HCT116 (cell line): ENCODE data around the gene OVOL2. TPM values are rescaled to one million over a fixed set of nuclear protein-coding genes. Genes with fewer than 3 reads are reported as not detected.

Experiments used
- ATAC-seq: fragments of 200-7000 bp; cut with Tn5 transposase; 2 replicates; pipeline ENCODE4 v1.9.1; 2020; ENCODE audit warnings: mild to moderate bottlenecking, moderate library complexity
- BruUV-seq: library from RNA; stranded (reverse); fragments of 400-500 nt; replicated peaks from 2 replicates; lab custom pipeline; 2021; lab: Mats Ljungman, UMichigan
- CTCF ChIA-PET: fragments of 300-600 bp; sonication (Branson Sonifier 250); formaldehyde crosslinking; loops from one replicate; lab custom pipeline; 2021; ENCODE audit warnings: antibody characterized with exemption; lab: Charles Lee
- POLR2A ChIA-PET: fragments of 300-600, 350-600 bp; sonication (Branson Sonifier 250); formaldehyde crosslinking; loops from one replicate; lab custom pipeline; 2021; ENCODE audit warnings: antibody characterized with exemption; lab: Charles Lee
- RAD21 ChIA-PET, 2 experiments: fragments of 300-600 bp; sonication (Branson Sonifier 250); formaldehyde crosslinking; loops; one replicate each; lab custom pipeline; 2023; ENCODE audit warnings: low total read pairs in 2 of 2; ENCODE audit not compliant: uncharacterized antibody in 2 of 2, unreplicated experiment in 2 of 2, low non-redundant PET in 1 of 2; lab: Charles Lee
- DNase-seq: peaks from one replicate; pipeline ENCODE4 v3.0.0-alpha.2; 2010; ENCODE audit warnings: low read depth, low spot score
- H2AFZ ChIP-seq: fragments of 200-600 bp; shearing (Covaris generic), sonication (generic); 2 replicates; pipeline ENCODE4 v1.6.1; 2017; ENCODE audit warnings: low read depth, mixed run types, mixed read lengths, antibody characterized with exemption, low read length; ENCODE audit not compliant: poor library complexity, severe bottlenecking
- H3K27ac ChIP-seq: 2 replicates; pipeline ENCODE4 v1.5.1; 2012; ENCODE audit warnings: low read depth, low read length
- H3K27me3 ChIP-seq: fragments of 200-600 bp; sonication (generic); 2 replicates; pipeline ENCODE4 v1.6.1; 2016; ENCODE audit warnings: mixed run types, low read length, mixed read lengths; ENCODE audit not compliant: insufficient read depth
- H3K36me3 ChIP-seq, 2 experiments: fragments of 200-500 bp in 1 of 2; fragments of 200-600 bp in 1 of 2; sonication (Bioruptor generic) in 1 of 2; sonication (generic) in 1 of 2; 2 replicates each; pipeline versions ENCODE4 v1.5.1 to v1.6.1; 2014 to 2016; ENCODE audit warnings: low read length in 2 of 2, inconsistent platforms in 1 of 2, mixed read lengths in 1 of 2, mixed run types in 1 of 2; ENCODE audit not compliant: insufficient read depth in 2 of 2, control insufficient read depth in 1 of 2
- H3K4me1 ChIP-seq, 2 experiments: fragments of 200-600 bp in 1 of 2; sonication (generic) in 1 of 2; 2 replicates each; pipeline versions ENCODE4 v1.5.1 to v1.6.1; 2012 to 2017; ENCODE audit warnings: low read length in 2 of 2, inconsistent platforms in 1 of 2, mild to moderate bottlenecking in 1 of 2, mixed read lengths in 1 of 2, mixed run types in 1 of 2, moderate library complexity in 1 of 2; ENCODE audit not compliant: insufficient read depth in 2 of 2, control insufficient read depth in 1 of 2
- H3K4me2 ChIP-seq: fragments of 200-600 bp; sonication (generic); 2 replicates; pipeline ENCODE4 v1.6.1; 2017; ENCODE audit warnings: mixed run types, low read length, mixed read lengths
- H3K4me3 ChIP-seq, 2 experiments: fragments of 200-600 bp in 1 of 2; sonication (generic) in 1 of 2; replicated peaks in 1 of 2; 2 replicates each; pipeline ENCODE4 v1.5.1; 2011 to 2016; ENCODE audit warnings: low read length in 2 of 2, control low read depth in 1 of 2, low read depth in 1 of 2, mild to moderate bottlenecking in 1 of 2, mixed read lengths in 1 of 2, mixed run types in 1 of 2
- H3K79me2 ChIP-seq: fragments of 200-600 bp; sonication (generic); 2 replicates; pipeline ENCODE4 v1.6.1; 2017; ENCODE audit warnings: mild to moderate bottlenecking, mixed run types, low read length, moderate library complexity, mixed read lengths; ENCODE audit not compliant: insufficient read depth
- H3K9ac ChIP-seq: fragments of 200-600 bp; sonication (generic); 2 replicates; pipeline ENCODE4 v1.6.1; 2016; ENCODE audit warnings: low read length, mixed read lengths
- H3K9me2 ChIP-seq: fragments of 200-600 bp; sonication (generic), shearing (Covaris generic); 2 replicates; pipeline ENCODE4 v1.6.1; 2017; ENCODE audit warnings: mixed run types, mild to moderate bottlenecking, moderate library complexity; ENCODE audit not compliant: insufficient read depth
- H3K9me3 ChIP-seq, 2 experiments: fragments of 200-500 bp in 1 of 2; fragments of 200-600 bp in 1 of 2; sonication (Bioruptor generic) in 1 of 2; sonication (generic) in 1 of 2; 2 replicates each; pipeline ENCODE4 v1.6.1; 2014 to 2017; ENCODE audit warnings: low read length in 2 of 2, mixed read lengths in 2 of 2, inconsistent platforms in 1 of 2, low read depth in 1 of 2, mild to moderate bottlenecking in 1 of 2, mixed run types in 1 of 2, moderate library complexity in 1 of 2; ENCODE audit not compliant: control insufficient read depth in 1 of 2, insufficient read depth in 1 of 2
- H4K20me1 ChIP-seq: fragments of 200-600 bp; sonication (generic), shearing (Covaris generic); 2 replicates; pipeline ENCODE4 v1.6.1; 2017; ENCODE audit warnings: mixed run types, mild to moderate bottlenecking, moderate library complexity; ENCODE audit not compliant: insufficient read depth
- CBX3 ChIP-seq: IDR thresholded peaks from 2 replicates; pipeline ENCODE4 v1.6.1; 2012; ENCODE audit warnings: low read depth
- EZH2 ChIP-seq: fragments of 200-600 bp; sonication (generic); IDR thresholded peaks from 2 replicates; pipeline ENCODE4 v1.6.1; 2017; ENCODE audit warnings: antibody characterized with exemption, mixed run types
- POLR2A ChIP-seq: IDR thresholded peaks from 2 replicates; pipeline ENCODE4 v1.7.0; 2011; ENCODE audit warnings: borderline replicate concordance; ENCODE audit not compliant: insufficient read depth, insufficient read length; ENCODE audit errors: extremely low read depth
- SIN3A ChIP-seq: IDR thresholded peaks from 2 replicates; pipeline ENCODE4 v1.6.1; 2012; ENCODE audit warnings: low read depth
- SP1 ChIP-seq: IDR thresholded peaks from 2 replicates; pipeline ENCODE4 v1.6.1; 2012; ENCODE audit warnings: low read depth
- SRF ChIP-seq: IDR thresholded peaks from 2 replicates; pipeline ENCODE4 v1.6.1; 2012; ENCODE audit warnings: low read depth
- ZNF274 ChIP-seq: fragments of 200-500 bp; sonication (Bioruptor generic); IDR thresholded peaks from 2 replicates; pipeline ENCODE4 v1.6.1; 2014; ENCODE audit warnings: mild to moderate bottlenecking, low read depth, low read length, inconsistent platforms
- intact Hi-C: fragments of 100-400 bp; cut with micrococcal nuclease; formaldehyde crosslinking; loops from 2 replicates; pipeline ENCODE4 v1.10.0; 2022
- total RNA-seq: library from RNA; stranded (reverse); gene quantifications from one replicate; pipeline ENCODE4 v1.2.1, GENCODE V29; 2021; ENCODE audit not compliant: unreplicated experiment
- TF ChIP-seq, protein P1 (sequence below): IDR thresholded peaks from 2 replicates; pipeline ENCODE4 v1.6.1; 2011; ENCODE audit warnings: mild to moderate bottlenecking, low read length, moderate library complexity; ENCODE audit not compliant: insufficient replicate concordance; ENCODE audit errors: extremely low read depth
- TF ChIP-seq, protein P2 (sequence below): IDR thresholded peaks from 2 replicates; pipeline ENCODE4 v1.6.1; 2012; ENCODE audit warnings: low read depth
- TF ChIP-seq, protein P3 (sequence below): IDR thresholded peaks from 2 replicates; pipeline ENCODE4 v1.6.1; 2012

OVOL2 gene
- total RNA-seq, 1 experiment from 2014 or later: 0.86 TPM

DNA sequence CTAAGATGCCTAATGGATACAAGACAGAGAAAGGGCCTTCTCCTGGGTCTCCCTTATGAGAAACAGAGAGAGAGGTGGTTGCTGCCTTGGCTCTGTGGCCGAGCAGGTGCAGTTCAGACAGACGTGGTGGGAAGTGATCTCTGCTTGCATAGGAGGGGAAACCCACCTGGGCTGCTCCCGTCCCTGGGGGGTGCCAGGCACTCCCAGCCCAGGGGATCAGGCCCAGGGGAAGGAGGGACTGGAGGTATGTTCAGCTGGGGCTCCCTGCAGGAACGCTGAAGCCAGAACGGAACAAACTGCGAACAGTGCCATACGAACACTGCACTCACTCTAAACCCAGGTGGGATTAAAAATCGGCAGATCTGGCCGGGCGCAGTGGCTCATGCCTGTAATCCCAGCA lies 35.7 kb upstream of the OVOL2 start:
- DNase-seq (no peak), ATAC-seq (no peak)
- CTCF ChIA-PET: no interaction called here
- H3K27ac ChIP-seq: no peak overlapping the region
- no peaks in the 10 kb centered on the region for H3K27me3 ChIP-seq
- no peaks in the 10 kb centered on the region for H3K36me3 ChIP-seq
- H3K79me2 ChIP-seq: no peaks in the 10 kb centered on the region
- POLR2A ChIA-PET: no interaction called here
- no peak overlapping the region for H3K4me2 ChIP-seq
- no TSS peak for BruUV-seq
- TF ChIP-seq, protein P1, sequence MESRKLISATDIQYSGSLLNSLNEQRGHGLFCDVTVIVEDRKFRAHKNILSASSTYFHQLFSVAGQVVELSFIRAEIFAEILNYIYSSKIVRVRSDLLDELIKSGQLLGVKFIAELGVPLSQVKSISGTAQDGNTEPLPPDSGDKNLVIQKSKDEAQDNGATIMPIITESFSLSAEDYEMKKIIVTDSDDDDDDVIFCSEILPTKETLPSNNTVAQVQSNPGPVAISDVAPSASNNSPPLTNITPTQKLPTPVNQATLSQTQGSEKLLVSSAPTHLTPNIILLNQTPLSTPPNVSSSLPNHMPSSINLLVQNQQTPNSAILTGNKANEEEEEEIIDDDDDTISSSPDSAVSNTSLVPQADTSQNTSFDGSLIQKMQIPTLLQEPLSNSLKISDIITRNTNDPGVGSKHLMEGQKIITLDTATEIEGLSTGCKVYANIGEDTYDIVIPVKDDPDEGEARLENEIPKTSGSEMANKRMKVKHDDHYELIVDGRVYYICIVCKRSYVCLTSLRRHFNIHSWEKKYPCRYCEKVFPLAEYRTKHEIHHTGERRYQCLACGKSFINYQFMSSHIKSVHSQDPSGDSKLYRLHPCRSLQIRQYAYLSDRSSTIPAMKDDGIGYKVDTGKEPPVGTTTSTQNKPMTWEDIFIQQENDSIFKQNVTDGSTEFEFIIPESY: no peak
- no peak for TF ChIP-seq SRF
- no peak for TF ChIP-seq CBX3
- no peak for TF ChIP-seq POLR2A
- TF ChIP-seq, protein P2, sequence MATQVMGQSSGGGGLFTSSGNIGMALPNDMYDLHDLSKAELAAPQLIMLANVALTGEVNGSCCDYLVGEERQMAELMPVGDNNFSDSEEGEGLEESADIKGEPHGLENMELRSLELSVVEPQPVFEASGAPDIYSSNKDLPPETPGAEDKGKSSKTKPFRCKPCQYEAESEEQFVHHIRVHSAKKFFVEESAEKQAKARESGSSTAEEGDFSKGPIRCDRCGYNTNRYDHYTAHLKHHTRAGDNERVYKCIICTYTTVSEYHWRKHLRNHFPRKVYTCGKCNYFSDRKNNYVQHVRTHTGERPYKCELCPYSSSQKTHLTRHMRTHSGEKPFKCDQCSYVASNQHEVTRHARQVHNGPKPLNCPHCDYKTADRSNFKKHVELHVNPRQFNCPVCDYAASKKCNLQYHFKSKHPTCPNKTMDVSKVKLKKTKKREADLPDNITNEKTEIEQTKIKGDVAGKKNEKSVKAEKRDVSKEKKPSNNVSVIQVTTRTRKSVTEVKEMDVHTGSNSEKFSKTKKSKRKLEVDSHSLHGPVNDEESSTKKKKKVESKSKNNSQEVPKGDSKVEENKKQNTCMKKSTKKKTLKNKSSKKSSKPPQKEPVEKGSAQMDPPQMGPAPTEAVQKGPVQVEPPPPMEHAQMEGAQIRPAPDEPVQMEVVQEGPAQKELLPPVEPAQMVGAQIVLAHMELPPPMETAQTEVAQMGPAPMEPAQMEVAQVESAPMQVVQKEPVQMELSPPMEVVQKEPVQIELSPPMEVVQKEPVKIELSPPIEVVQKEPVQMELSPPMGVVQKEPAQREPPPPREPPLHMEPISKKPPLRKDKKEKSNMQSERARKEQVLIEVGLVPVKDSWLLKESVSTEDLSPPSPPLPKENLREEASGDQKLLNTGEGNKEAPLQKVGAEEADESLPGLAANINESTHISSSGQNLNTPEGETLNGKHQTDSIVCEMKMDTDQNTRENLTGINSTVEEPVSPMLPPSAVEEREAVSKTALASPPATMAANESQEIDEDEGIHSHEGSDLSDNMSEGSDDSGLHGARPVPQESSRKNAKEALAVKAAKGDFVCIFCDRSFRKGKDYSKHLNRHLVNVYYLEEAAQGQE: no peak
- TF ChIP-seq, protein P3, sequence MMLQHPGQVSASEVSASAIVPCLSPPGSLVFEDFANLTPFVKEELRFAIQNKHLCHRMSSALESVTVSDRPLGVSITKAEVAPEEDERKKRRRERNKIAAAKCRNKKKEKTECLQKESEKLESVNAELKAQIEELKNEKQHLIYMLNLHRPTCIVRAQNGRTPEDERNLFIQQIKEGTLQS: no peak
- TF ChIP-seq SP1: no peak
- TF ChIP-seq ZNF274: no peak
- TF ChIP-seq EZH2: no peak
- TF ChIP-seq SIN3A: no peak
- H3K9me2 ChIP-seq: no peaks in the 10 kb centered on the region
- H3K4me3 ChIP-seq: no peak overlapping the region
- H4K20me1 ChIP-seq: no peaks in the 10 kb centered on the region
- RAD21 ChIA-PET: no interaction called here
- no peak overlapping the region for H2AFZ ChIP-seq
- H3K4me1 ChIP-seq: no peaks in the 10 kb centered on the region
- intact Hi-C loops: no loop called here
- H3K9me3 ChIP-seq: no peaks in the 10 kb centered on the region
- H3K9ac ChIP-seq: no peak overlapping the region
